ENCODE measurements around the gene UST.
A peak's percentile ranks its signal among the peaks of the same experiment; 100 is the strongest.
"Not testable (repeated sequence)": the region's sequence is repeated elsewhere in the genome, so short reads cannot be mapped to it uniquely, and the experiment has no call there.

The UST gene

GRCh38 chr6:148985499-148985898 lies 238.7 kb downstream of the UST start:
- DNase-seq: no peak

- no peak for DNase-seq
These were observed 239.8 kb downstream of the UST start for GRCh38 chr6:148986608-148987007.

GRCh38 chr6:148987982-148988381 lies 241.2 kb downstream of the UST start:
- no peak for DNase-seq

GRCh38 chr6:148989585-148989984 lies 242.8 kb downstream of the UST start:
- DNase-seq: no peak

GRCh38 chr6:148990403-148990802 lies 243.6 kb downstream of the UST start:
- no peak for DNase-seq

GRCh38 chr6:148996815-148997214 lies 250.0 kb downstream of the UST start:
- DNase-seq: no peak

- DNase-seq: no peak
These were observed 251.0 kb downstream of the UST start for GRCh38 chr6:148997865-148998264.

- no peak for DNase-seq
These were observed 251.9 kb downstream of the UST start for GRCh38 chr6:148998704-148999103.

- DNase-seq: no peak
These were observed 252.7 kb downstream of the UST start for GRCh38 chr6:148999501-148999900.

- DNase-seq: peak; percentile 2
These were observed 253.2 kb downstream of the UST start for GRCh38 chr6:148999929-149000468.

GRCh38 chr6:149001422-149001821 lies 254.6 kb downstream of the UST start:
- no peak for DNase-seq

- DNase-seq: no peak
These were observed 256.7 kb downstream of the UST start for GRCh38 chr6:149003560-149003959.

GRCh38 chr6:149004664-149005063 lies 257.8 kb downstream of the UST start:
- no peak for DNase-seq

- DNase-seq: not testable (repeated sequence)
These were observed 259.4 kb downstream of the UST start for GRCh38 chr6:149006236-149006635.

- DNase-seq: no peak
These were observed 259.8 kb downstream of the UST start for GRCh38 chr6:149006671-149007070.

GRCh38 chr6:149007846-149008245 lies 261.0 kb downstream of the UST start:
- DNase-seq: no peak

- DNase-seq: no peak
These were observed 261.9 kb downstream of the UST start for GRCh38 chr6:149008741-149009140.

GRCh38 chr6:149012040-149012545 lies 265.3 kb downstream of the UST start:
- DNase-seq: no peak

GRCh38 chr6:149013586-149014344 lies 266.9 kb downstream of the UST start:
- no peak for DNase-seq

- no peak for DNase-seq
These were observed 268.1 kb downstream of the UST start for GRCh38 chr6:149014631-149015534.

GRCh38 chr6:149015535-149016525 lies 269.0 kb downstream of the UST start:
- no peak for DNase-seq

GRCh38 chr6:149016716-149017115 lies 269.9 kb downstream of the UST start:
- DNase-seq: no peak
